HCT116 (cell line): ENCODE results near the gene SNIP1. TPM values are rescaled to one million over a fixed set of nuclear protein-coding genes. Genes with fewer than 3 reads are reported as not detected.
"Not testable (repeated sequence)": the region's sequence is repeated elsewhere in the genome, so short reads cannot be mapped to it uniquely, and the experiment has no call there.

ENCODE experiments used
- ATAC-seq: fragments of 200-7000 bp; cut with Tn5 transposase; 2 replicates; pipeline ENCODE4 v1.9.1; 2020; ENCODE audit warnings: mild to moderate bottlenecking, moderate library complexity
- BruUV-seq: library from RNA; stranded (reverse); fragments of 400-500 nt; replicated peaks from 2 replicates; lab custom pipeline; 2021; lab: Mats Ljungman, UMichigan
- CTCF ChIA-PET: fragments of 300-600 bp; sonication (Branson Sonifier 250); formaldehyde crosslinking; loops from one replicate; lab custom pipeline; 2021; ENCODE audit warnings: antibody characterized with exemption; lab: Charles Lee
- POLR2A ChIA-PET: fragments of 300-600, 350-600 bp; sonication (Branson Sonifier 250); formaldehyde crosslinking; loops from one replicate; lab custom pipeline; 2021; ENCODE audit warnings: antibody characterized with exemption; lab: Charles Lee
- RAD21 ChIA-PET, 2 experiments: fragments of 300-600 bp; sonication (Branson Sonifier 250); formaldehyde crosslinking; loops; one replicate each; lab custom pipeline; 2023; ENCODE audit warnings: low total read pairs in 2 of 2; ENCODE audit not compliant: uncharacterized antibody in 2 of 2, unreplicated experiment in 2 of 2, low non-redundant PET in 1 of 2; lab: Charles Lee
- DNase-seq: peaks from one replicate; pipeline ENCODE4 v3.0.0-alpha.2; 2010; ENCODE audit warnings: low read depth, low spot score
- H2AFZ ChIP-seq: fragments of 200-600 bp; shearing (Covaris generic), sonication (generic); 2 replicates; pipeline ENCODE4 v1.6.1; 2017; ENCODE audit warnings: low read depth, mixed run types, mixed read lengths, antibody characterized with exemption, low read length; ENCODE audit not compliant: poor library complexity, severe bottlenecking
- H3K27ac ChIP-seq: 2 replicates; pipeline ENCODE4 v1.5.1; 2012; ENCODE audit warnings: low read depth, low read length
- H3K27me3 ChIP-seq: fragments of 200-600 bp; sonication (generic); 2 replicates; pipeline ENCODE4 v1.6.1; 2016; ENCODE audit warnings: mixed run types, low read length, mixed read lengths; ENCODE audit not compliant: insufficient read depth
- H3K36me3 ChIP-seq, 2 experiments: fragments of 200-500 bp in 1 of 2; fragments of 200-600 bp in 1 of 2; sonication (Bioruptor generic) in 1 of 2; sonication (generic) in 1 of 2; 2 replicates each; pipeline versions ENCODE4 v1.5.1 to v1.6.1; 2014 to 2016; ENCODE audit warnings: low read length in 2 of 2, inconsistent platforms in 1 of 2, mixed read lengths in 1 of 2, mixed run types in 1 of 2; ENCODE audit not compliant: insufficient read depth in 2 of 2, control insufficient read depth in 1 of 2
- H3K4me1 ChIP-seq, 2 experiments: fragments of 200-600 bp in 1 of 2; sonication (generic) in 1 of 2; 2 replicates each; pipeline versions ENCODE4 v1.5.1 to v1.6.1; 2012 to 2017; ENCODE audit warnings: low read length in 2 of 2, inconsistent platforms in 1 of 2, mild to moderate bottlenecking in 1 of 2, mixed read lengths in 1 of 2, mixed run types in 1 of 2, moderate library complexity in 1 of 2; ENCODE audit not compliant: insufficient read depth in 2 of 2, control insufficient read depth in 1 of 2
- H3K4me2 ChIP-seq: fragments of 200-600 bp; sonication (generic); 2 replicates; pipeline ENCODE4 v1.6.1; 2017; ENCODE audit warnings: mixed run types, low read length, mixed read lengths
- H3K4me3 ChIP-seq, 2 experiments: fragments of 200-600 bp in 1 of 2; sonication (generic) in 1 of 2; replicated peaks in 1 of 2; 2 replicates each; pipeline ENCODE4 v1.5.1; 2011 to 2016; ENCODE audit warnings: low read length in 2 of 2, control low read depth in 1 of 2, low read depth in 1 of 2, mild to moderate bottlenecking in 1 of 2, mixed read lengths in 1 of 2, mixed run types in 1 of 2
- H3K79me2 ChIP-seq: fragments of 200-600 bp; sonication (generic); 2 replicates; pipeline ENCODE4 v1.6.1; 2017; ENCODE audit warnings: mild to moderate bottlenecking, mixed run types, low read length, moderate library complexity, mixed read lengths; ENCODE audit not compliant: insufficient read depth
- H3K9ac ChIP-seq: fragments of 200-600 bp; sonication (generic); 2 replicates; pipeline ENCODE4 v1.6.1; 2016; ENCODE audit warnings: low read length, mixed read lengths
- H3K9me2 ChIP-seq: fragments of 200-600 bp; sonication (generic), shearing (Covaris generic); 2 replicates; pipeline ENCODE4 v1.6.1; 2017; ENCODE audit warnings: mixed run types, mild to moderate bottlenecking, moderate library complexity; ENCODE audit not compliant: insufficient read depth
- H3K9me3 ChIP-seq, 2 experiments: fragments of 200-500 bp in 1 of 2; fragments of 200-600 bp in 1 of 2; sonication (Bioruptor generic) in 1 of 2; sonication (generic) in 1 of 2; 2 replicates each; pipeline ENCODE4 v1.6.1; 2014 to 2017; ENCODE audit warnings: low read length in 2 of 2, mixed read lengths in 2 of 2, inconsistent platforms in 1 of 2, low read depth in 1 of 2, mild to moderate bottlenecking in 1 of 2, mixed run types in 1 of 2, moderate library complexity in 1 of 2; ENCODE audit not compliant: control insufficient read depth in 1 of 2, insufficient read depth in 1 of 2
- H4K20me1 ChIP-seq: fragments of 200-600 bp; sonication (generic), shearing (Covaris generic); 2 replicates; pipeline ENCODE4 v1.6.1; 2017; ENCODE audit warnings: mixed run types, mild to moderate bottlenecking, moderate library complexity; ENCODE audit not compliant: insufficient read depth
- CBX3 ChIP-seq: IDR thresholded peaks from 2 replicates; pipeline ENCODE4 v1.6.1; 2012; ENCODE audit warnings: low read depth
- CEBPB ChIP-seq: IDR thresholded peaks from 2 replicates; pipeline ENCODE4 v1.6.1; 2012; ENCODE audit warnings: low read depth
- EGR1 ChIP-seq: IDR thresholded peaks from 2 replicates; pipeline ENCODE4 v1.6.1; 2012; ENCODE audit warnings: low read depth
- FOSL1 ChIP-seq: IDR thresholded peaks from 2 replicates; pipeline ENCODE4 v1.6.1; 2012; ENCODE audit warnings: low read depth
- POLR2AphosphoS5 ChIP-seq: IDR thresholded peaks from 2 replicates; pipeline ENCODE4 v1.6.1; 2011; ENCODE audit warnings: mild to moderate bottlenecking, low read depth, low read length, moderate library complexity
- RAD21 ChIP-seq: IDR thresholded peaks from 2 replicates; pipeline ENCODE4 v1.6.1; 2012; ENCODE audit warnings: low read depth, mild to moderate bottlenecking
- SP1 ChIP-seq: IDR thresholded peaks from 2 replicates; pipeline ENCODE4 v1.6.1; 2012; ENCODE audit warnings: low read depth
- YY1 ChIP-seq: IDR thresholded peaks from 2 replicates; pipeline ENCODE4 v1.6.1; 2011; ENCODE audit warnings: low read length, low read depth, moderate library complexity, mild to moderate bottlenecking; ENCODE audit not compliant: insufficient replicate concordance; ENCODE audit errors: extremely low read depth
- ZFX ChIP-seq: fragments of 450-650 bp; IDR thresholded peaks from 2 replicates; pipeline ENCODE4 v1.6.1; 2017
- ZNF274 ChIP-seq: fragments of 200-500 bp; sonication (Bioruptor generic); IDR thresholded peaks from 2 replicates; pipeline ENCODE4 v1.6.1; 2014; ENCODE audit warnings: mild to moderate bottlenecking, low read depth, low read length, inconsistent platforms
- intact Hi-C: fragments of 100-400 bp; cut with micrococcal nuclease; formaldehyde crosslinking; loops from 2 replicates; pipeline ENCODE4 v1.10.0; 2022
- total RNA-seq: library from RNA; stranded (reverse); gene quantifications from one replicate; pipeline ENCODE4 v1.2.1, GENCODE V29; 2021; ENCODE audit not compliant: unreplicated experiment
- TF ChIP-seq, protein P1 (sequence below): IDR thresholded peaks from 2 replicates; pipeline ENCODE4 v1.6.1; 2011; ENCODE audit warnings: mild to moderate bottlenecking, low read length, moderate library complexity; ENCODE audit not compliant: insufficient replicate concordance; ENCODE audit errors: extremely low read depth
- TF ChIP-seq, protein P2 (sequence below): IDR thresholded peaks from 2 replicates; pipeline ENCODE4 v1.6.1; 2012

The SNIP1 gene
- total RNA-seq, 1 experiment from 2014 or later: 18.8 TPM

DNA sequence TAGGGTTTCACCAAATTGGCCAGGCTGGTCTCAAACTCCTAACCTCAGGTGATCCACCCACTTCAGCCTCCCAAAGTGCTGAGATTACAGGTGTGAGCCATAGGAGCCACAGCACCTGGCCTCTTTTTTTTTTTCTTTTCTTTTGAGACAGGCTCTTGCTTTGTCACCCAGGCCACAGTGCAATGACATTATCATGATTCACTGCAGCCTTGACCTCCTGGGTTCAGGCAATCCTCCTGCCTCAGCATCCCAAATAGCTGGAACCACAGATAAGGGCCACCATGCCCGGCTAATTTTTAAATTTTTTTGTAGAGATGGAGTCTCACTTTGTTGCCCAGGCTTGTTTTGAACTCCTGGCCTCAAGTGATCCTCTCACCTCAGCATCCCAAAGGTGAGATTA, 24.2 kb downstream of the SNIP1 start:
- H3K79me2 ChIP-seq, RAD21 ChIA-PET, intact Hi-C loops, CTCF ChIA-PET, H3K9ac ChIP-seq, H3K9me2 ChIP-seq, DNase-seq, H3K4me3 ChIP-seq, H3K36me3 ChIP-seq, BruUV-seq, H4K20me1 ChIP-seq, H3K27me3 ChIP-seq, H2AFZ ChIP-seq, POLR2A ChIA-PET, H3K9me3 ChIP-seq, H3K27ac ChIP-seq: not testable (repeated sequence)
- TF ChIP-seq FOSL1: peak; percentile 26; the same call in 1 of the 2 replicates
- Histone ChIP-seq H3K4me1 (peaks cover 8 to 39% of the 10 kb centered on the region in 2 experiments), H3K4me2 (0 out of 2 replicates have a peak overlapping the region, but pooled peaks have one; percentile 11)
- ATAC-seq: peak; percentile 35; the same call in 1 of the 2 replicates

DNA sequence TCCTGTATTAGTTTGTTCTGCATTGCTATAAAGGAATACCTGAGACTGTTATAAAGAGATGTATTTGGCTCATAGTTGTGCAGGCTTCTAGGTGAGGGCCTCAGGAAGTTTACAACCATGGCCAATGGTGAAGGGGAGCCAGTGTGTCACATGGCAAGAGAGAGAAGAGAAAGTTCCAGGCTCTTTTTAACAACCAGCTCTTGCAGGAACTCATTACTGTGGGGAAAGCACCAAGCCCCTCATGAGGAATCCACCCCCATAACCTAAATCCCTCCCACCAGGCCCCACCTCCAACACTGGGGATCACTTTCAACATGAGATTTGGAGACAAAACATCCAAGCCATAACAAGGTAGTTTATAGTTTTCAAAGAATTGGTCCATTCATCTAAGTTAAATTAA, 34.5 kb downstream of the SNIP1 start:
- H3K27ac ChIP-seq: no peak overlapping the region
- no peaks in the 10 kb centered on the region for H3K27me3 ChIP-seq
- no peaks in the 10 kb centered on the region for H3K36me3 ChIP-seq
- H3K9me2 ChIP-seq: no peaks in the 10 kb centered on the region
- H4K20me1 ChIP-seq: no peaks in the 10 kb centered on the region
- BruUV-seq: no TSS peak
- no peak overlapping the region for H3K4me3 ChIP-seq
- H2AFZ ChIP-seq: no peak overlapping the region
- ChIA-PET POLR2A (no interaction called here), CTCF (no interaction called here), RAD21 (no interaction called here)
- no peak overlapping the region for H3K4me2 ChIP-seq
- H3K9ac ChIP-seq: no peak overlapping the region
- DNase-seq (no peak), ATAC-seq (no peak)
- no peaks in the 10 kb centered on the region for H3K9me3 ChIP-seq
- intact Hi-C loops: no loop called here
- TF ChIP-seq, protein P1, sequence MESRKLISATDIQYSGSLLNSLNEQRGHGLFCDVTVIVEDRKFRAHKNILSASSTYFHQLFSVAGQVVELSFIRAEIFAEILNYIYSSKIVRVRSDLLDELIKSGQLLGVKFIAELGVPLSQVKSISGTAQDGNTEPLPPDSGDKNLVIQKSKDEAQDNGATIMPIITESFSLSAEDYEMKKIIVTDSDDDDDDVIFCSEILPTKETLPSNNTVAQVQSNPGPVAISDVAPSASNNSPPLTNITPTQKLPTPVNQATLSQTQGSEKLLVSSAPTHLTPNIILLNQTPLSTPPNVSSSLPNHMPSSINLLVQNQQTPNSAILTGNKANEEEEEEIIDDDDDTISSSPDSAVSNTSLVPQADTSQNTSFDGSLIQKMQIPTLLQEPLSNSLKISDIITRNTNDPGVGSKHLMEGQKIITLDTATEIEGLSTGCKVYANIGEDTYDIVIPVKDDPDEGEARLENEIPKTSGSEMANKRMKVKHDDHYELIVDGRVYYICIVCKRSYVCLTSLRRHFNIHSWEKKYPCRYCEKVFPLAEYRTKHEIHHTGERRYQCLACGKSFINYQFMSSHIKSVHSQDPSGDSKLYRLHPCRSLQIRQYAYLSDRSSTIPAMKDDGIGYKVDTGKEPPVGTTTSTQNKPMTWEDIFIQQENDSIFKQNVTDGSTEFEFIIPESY: no peak
- TF ChIP-seq SP1: no peak
- no peak for TF ChIP-seq RAD21
- TF ChIP-seq, protein P2, sequence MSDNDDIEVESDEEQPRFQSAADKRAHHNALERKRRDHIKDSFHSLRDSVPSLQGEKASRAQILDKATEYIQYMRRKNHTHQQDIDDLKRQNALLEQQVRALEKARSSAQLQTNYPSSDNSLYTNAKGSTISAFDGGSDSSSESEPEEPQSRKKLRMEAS: no peak
- TF ChIP-seq POLR2AphosphoS5: no peak
- TF ChIP-seq ZNF274: no peak
- TF ChIP-seq CEBPB: no peak
- no peak for TF ChIP-seq ZFX
- TF ChIP-seq EGR1: no peak
- TF ChIP-seq CBX3: no peak
- no peak for TF ChIP-seq YY1
- peaks cover 3 to 9% of the 10 kb centered on the region in 2 experiments; a peak in 2 of 4 replicates for H3K4me1 ChIP-seq
- no peaks in the 10 kb centered on the region for H3K79me2 ChIP-seq

DNA sequence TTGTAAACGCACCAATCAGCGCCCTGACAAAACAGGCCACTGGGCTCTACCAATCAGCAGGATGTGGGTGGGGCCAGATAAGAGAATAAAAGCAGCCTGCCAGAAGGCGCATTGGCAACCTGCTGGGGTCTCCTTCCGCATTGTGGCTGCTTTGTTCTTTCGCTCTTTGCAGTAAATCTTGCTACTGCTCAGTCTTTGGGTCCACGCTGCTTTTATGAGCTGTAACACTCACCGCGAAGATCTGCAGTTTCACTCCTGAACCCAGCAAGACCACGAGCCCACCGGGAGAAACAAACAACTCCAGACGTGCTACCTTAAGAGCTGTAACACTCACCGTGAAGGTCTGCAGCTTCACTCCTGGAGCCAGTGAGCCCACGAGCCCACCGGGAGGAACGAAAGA, 35.2 kb downstream of the SNIP1 start:
- BruUV-seq, H3K27ac ChIP-seq, H2AFZ ChIP-seq, H3K4me2 ChIP-seq, H4K20me1 ChIP-seq, H3K4me1 ChIP-seq, DNase-seq, H3K9me2 ChIP-seq, H3K9me3 ChIP-seq, H3K79me2 ChIP-seq, H3K4me3 ChIP-seq, intact Hi-C loops, H3K9ac ChIP-seq, POLR2A ChIA-PET, CTCF ChIA-PET, ATAC-seq, H3K36me3 ChIP-seq, H3K27me3 ChIP-seq, RAD21 ChIA-PET: not testable (repeated sequence)
